ENCODE data around the gene FGL2. TPM values are rescaled to one million over a fixed set of nuclear protein-coding genes. Genes with fewer than 3 reads are reported as not detected.
A peak's percentile ranks its signal among the peaks of the same experiment; 100 is the strongest.
"Not testable (repeated sequence)": the region's sequence is repeated elsewhere in the genome, so short reads cannot be mapped to it uniquely, and the experiment has no call there.

The FGL2 gene
- total RNA-seq, 4 donors from 2014 or later: 1.4 to 23.3 (median 9.2) TPM

- no peak overlapping the region for H3K27ac ChIP-seq
- intact Hi-C loops (cut with DNase I): no loop called here
Observed at GRCh38 chr7:77157446-77157845, 42.2 kb downstream of the FGL2 start.

GRCh38 chr7:77157034-77157433, 42.6 kb downstream of the FGL2 start:
- H3K4me3 ChIP-seq; DNase-seq; H3K9me3 ChIP-seq; intact Hi-C loops (cut with DNase I); H3K27ac ChIP-seq; H3K36me3 ChIP-seq; H3K27me3 ChIP-seq; H3K4me1 ChIP-seq: not testable (repeated sequence)
- WGBS, 2 donors: no CpG with 5 or more reads among the region's 1 CpG

More at GRCh38 chr7:77157446-77157845, 42.2 kb downstream of the FGL2 start:
- Histone ChIP-seq H3K4me1 (peaks cover 0 to 6% (median 0%) of the 10 kb centered on the region in 3 donors), H3K36me3 (no peaks in the 10 kb centered on the region), H3K4me3 (no peak overlapping the region), H3K27me3 (no peaks in the 10 kb centered on the region), H3K9me3 (no peaks in the 10 kb centered on the region)
- no peak for DNase-seq
- 9 to 10% methylated on average over 1 of the region's 1 CpG for WGBS, 2 donors
- TF ChIP-seq POLR2A (IDR thresholded peaks at IDR 0.05): no peak

GRCh38 chr7:77155601-77156377, 43.8 kb downstream of the FGL2 start:
- H3K27me3 ChIP-seq; H3K36me3 ChIP-seq; H3K9me3 ChIP-seq; H3K4me3 ChIP-seq; H3K4me1 ChIP-seq; intact Hi-C loops (cut with DNase I); DNase-seq: not testable (repeated sequence)
- WGBS, 2 donors: 32 to 39% methylated on average over 4 of the region's 5 CpGs
- peak overlapping the region in 2 of 4 donors; percentile 30 to 36 for H3K27ac ChIP-seq

DNA sequence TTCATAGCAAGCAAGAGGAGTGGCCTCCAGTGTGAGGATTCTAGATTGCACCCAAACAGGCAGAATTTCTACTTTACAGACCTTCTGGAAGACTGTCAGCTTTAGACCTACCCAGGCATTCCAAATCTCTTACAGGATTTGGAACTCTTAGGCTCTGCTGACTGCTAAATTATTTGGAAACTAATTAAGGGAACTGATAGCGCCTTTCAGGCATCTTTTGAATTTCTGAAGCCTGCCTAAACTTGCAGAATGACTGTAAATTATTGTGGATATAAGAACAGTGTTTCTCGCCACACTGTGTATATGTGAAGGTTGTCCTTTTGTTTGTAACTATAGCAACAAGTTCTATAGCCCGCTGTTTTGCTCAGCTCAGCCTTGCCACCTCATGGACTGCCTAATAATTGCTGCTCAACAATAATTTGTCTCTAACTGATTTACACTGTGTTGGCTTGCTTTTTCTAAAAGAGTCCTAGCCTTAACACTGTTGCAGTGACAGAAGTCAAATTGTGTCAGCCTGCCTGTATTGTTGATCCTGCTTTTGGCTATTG, 44.6 kb downstream of the FGL2 start:
- WGBS, 2 donors: 0 to 40% methylated on average over 1 to 3 of the region's 3 CpGs
- H3K27me3 ChIP-seq; DNase-seq; H3K4me1 ChIP-seq; H3K36me3 ChIP-seq; intact Hi-C loops (cut with DNase I); H3K9me3 ChIP-seq; H3K4me3 ChIP-seq: not testable (repeated sequence)
- H3K27ac ChIP-seq: peak overlapping the region in 2 of 4 donors; percentile 30 to 36

GRCh38 chr7:77152232-77152631, 47.4 kb downstream of the FGL2 start:
- H3K4me3 ChIP-seq; H3K36me3 ChIP-seq; intact Hi-C loops (cut with DNase I); DNase-seq; H3K4me1 ChIP-seq; H3K27me3 ChIP-seq; H3K27ac ChIP-seq: not testable (repeated sequence)
- H3K9me3 ChIP-seq: peaks cover 0 to 11% (median 0%) of the 10 kb centered on the region in 3 donors

Other genes starting within 250 kb of the FGL2 start
- gene SPDYE17, start 167.5 kb downstream of the FGL2 start, total RNA-seq: not detected
- not detected for gene SPDYE18, start 137.3 kb downstream of the FGL2 start, total RNA-seq
- 10 to 100 TPM in 1 of 4 donors, 1 to 10 TPM in 3; 4.6 to 25.0 (median 7.6) TPM for gene CCDC146, start 77.2 kb downstream of the FGL2 start, total RNA-seq
- gene GSAP, start 216.5 kb upstream of the FGL2 start, total RNA-seq: 10 to 100 TPM in 2 of 4 donors, 1 to 10 TPM in 2; 5.7 to 22.5 (median 10.8) TPM

Measured in esophagus squamous epithelium (tissue), 5 donors.